A673 (cell line): Measurements from ENCODE around the gene UAP1L1.

ENCODE experiments used
- EZH2 ChIP-seq: fragments of 200-600 bp; sonication (generic); IDR thresholded peaks from 2 replicates; pipeline ENCODE4 v1.6.1; 2017; ENCODE audit warnings: borderline replicate concordance, low read depth, mild to moderate bottlenecking, mixed read lengths, antibody characterized with exemption, low read length; ENCODE audit not compliant: poor library complexity, severe bottlenecking
- TF ChIP-seq, protein P1 (sequence below): fragments of 300-800, 200-600 bp; sonication (generic); conservative IDR thresholded peaks from 2 replicates; pipeline ENCODE4 v1.5.1; 2017; ENCODE audit warnings: low read depth, mild to moderate bottlenecking, antibody characterized with exemption, low read length, moderate library complexity, mixed read lengths

DNA sequence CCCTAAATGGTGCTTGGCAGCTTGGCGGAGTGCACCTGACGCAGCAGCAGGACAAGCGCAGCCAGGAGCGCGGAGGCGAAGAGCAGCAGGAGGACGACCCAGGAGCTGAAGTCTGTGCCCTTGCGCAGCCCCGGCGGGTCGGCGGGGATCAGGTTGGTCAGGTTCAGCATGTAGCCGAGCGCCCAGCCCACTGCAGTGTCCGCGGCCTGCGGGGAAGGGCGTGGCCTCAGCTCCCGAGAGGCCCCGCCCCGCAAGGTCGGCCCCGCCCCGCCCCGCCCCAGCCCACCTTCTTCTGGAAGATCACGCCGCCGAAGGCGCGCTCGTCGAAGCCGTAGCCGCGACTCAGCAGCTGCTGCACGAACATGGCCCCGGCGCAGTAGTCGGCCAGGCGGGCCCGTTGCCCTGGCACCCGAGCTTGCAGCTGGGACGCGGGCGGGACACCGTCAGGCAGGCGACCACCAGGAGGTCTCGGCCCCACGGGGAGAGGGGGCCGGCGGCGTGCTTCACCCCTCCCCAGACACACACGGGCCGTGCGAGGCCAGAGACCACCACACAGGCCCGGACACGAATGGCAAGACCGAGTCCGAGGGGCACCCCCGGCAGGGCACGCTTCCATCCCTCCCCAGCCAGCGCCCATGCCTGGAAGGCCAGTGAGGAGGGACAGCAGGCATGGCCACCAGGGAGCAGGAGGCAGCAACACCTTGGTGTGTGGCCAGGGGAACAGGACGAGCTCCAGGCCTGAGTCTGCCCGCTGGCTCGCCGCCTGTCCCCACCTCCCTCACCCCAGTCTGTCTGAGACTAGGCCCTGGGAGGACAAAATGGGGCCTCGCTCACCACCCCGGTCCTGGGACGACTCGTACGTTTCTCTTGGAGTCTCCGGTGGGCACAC, 28.4 kb upstream of the UAP1L1 start:
- TF ChIP-seq, protein P1, sequence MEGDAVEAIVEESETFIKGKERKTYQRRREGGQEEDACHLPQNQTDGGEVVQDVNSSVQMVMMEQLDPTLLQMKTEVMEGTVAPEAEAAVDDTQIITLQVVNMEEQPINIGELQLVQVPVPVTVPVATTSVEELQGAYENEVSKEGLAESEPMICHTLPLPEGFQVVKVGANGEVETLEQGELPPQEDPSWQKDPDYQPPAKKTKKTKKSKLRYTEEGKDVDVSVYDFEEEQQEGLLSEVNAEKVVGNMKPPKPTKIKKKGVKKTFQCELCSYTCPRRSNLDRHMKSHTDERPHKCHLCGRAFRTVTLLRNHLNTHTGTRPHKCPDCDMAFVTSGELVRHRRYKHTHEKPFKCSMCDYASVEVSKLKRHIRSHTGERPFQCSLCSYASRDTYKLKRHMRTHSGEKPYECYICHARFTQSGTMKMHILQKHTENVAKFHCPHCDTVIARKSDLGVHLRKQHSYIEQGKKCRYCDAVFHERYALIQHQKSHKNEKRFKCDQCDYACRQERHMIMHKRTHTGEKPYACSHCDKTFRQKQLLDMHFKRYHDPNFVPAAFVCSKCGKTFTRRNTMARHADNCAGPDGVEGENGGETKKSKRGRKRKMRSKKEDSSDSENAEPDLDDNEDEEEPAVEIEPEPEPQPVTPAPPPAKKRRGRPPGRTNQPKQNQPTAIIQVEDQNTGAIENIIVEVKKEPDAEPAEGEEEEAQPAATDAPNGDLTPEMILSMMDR = no peak
- no peak for TF ChIP-seq EZH2
